HepG2 (cell line): ENCODE data around the gene CDT1. TPM values are rescaled to one million over a fixed set of nuclear protein-coding genes. Genes with fewer than 3 reads are reported as not detected.
A peak's percentile ranks its signal among the peaks of the same experiment; 100 is the strongest.

Experiments used
- ARNT ChIP-seq: fragments of 450-650 bp; IDR thresholded peaks from 2 replicates; pipeline ENCODE4 v1.6.1; 2017
- ATF5 ChIP-seq: sonication (generic); formaldehyde crosslinking; IDR thresholded peaks from 2 replicates; pipeline ENCODE4 v1.4.0; 2020; ENCODE audit warnings: mild to moderate bottlenecking, low read depth, missing genetic modification reagents
- CHD2 ChIP-seq: IDR thresholded peaks from 2 replicates; pipeline ENCODE4 v1.6.1; 2011; ENCODE audit warnings: low read depth, low read length, improper control_type of control experiment
- GABPA ChIP-seq, 2 experiments: IDR thresholded peaks; 2 replicates each; pipeline ENCODE4 v1.6.1; 2011 to 2016; ENCODE audit warnings: low read depth in 2 of 2, low read length in 1 of 2, missing biosample characterization in 1 of 2, missing genetic modification characterization in 1 of 2
- GRHL1 ChIP-seq: sonication (generic); formaldehyde crosslinking; conservative IDR thresholded peaks from 2 replicates; pipeline ENCODE4 v1.8.0; 2022; ENCODE audit warnings: missing genetic modification reagents
- KLF6 ChIP-seq: IDR thresholded peaks from 2 replicates; pipeline ENCODE4 v1.8.0; 2016; ENCODE audit warnings: missing biosample characterization, missing genetic modification reagents
- MIER3 ChIP-seq: IDR thresholded peaks from 2 replicates; pipeline ENCODE4 v1.6.1; 2016; ENCODE audit warnings: missing compliant biosample characterization, borderline replicate concordance
- SMARCC2 ChIP-seq: fragments of 450-650 bp; IDR thresholded peaks from 2 replicates; pipeline ENCODE4 v1.6.1; 2017; ENCODE audit warnings: antibody characterized with exemption, mild to moderate bottlenecking
- ZBTB26 ChIP-seq: IDR thresholded peaks from 2 replicates; pipeline ENCODE4 v1.6.1; 2016; ENCODE audit warnings: missing compliant biosample characterization, missing genetic modification reagents, borderline replicate concordance
- ZBTB4 ChIP-seq: sonication (generic); formaldehyde crosslinking; IDR thresholded peaks from 2 replicates; pipeline ENCODE4 v1.4.0; 2020; ENCODE audit warnings: missing genetic modification reagents, mild to moderate bottlenecking, borderline replicate concordance
- ZNF10 ChIP-seq: sonication (generic); formaldehyde crosslinking; IDR thresholded peaks from 2 replicates; pipeline ENCODE4 v1.4.0; 2020; ENCODE audit warnings: mild to moderate bottlenecking, low read depth, missing genetic modification reagents, borderline replicate concordance
- ZNF609 ChIP-seq: sonication (generic); formaldehyde crosslinking; IDR thresholded peaks from 2 replicates; pipeline ENCODE4 v1.4.0; 2020; ENCODE audit warnings: mild to moderate bottlenecking, missing genetic modification reagents, borderline replicate concordance
- ZNF746 ChIP-seq: sonication (generic); formaldehyde crosslinking; IDR thresholded peaks from 2 replicates; pipeline ENCODE4 v1.8.0; 2022; ENCODE audit warnings: mild to moderate bottlenecking, missing genetic modification reagents
- polyA plus RNA-seq, 8 experiments: library from polyadenylated mRNA; depleted of rRNA in 3 of 8; stranded (reverse) in 7 of 8; unstranded in 1 of 8; fragments of >200 nt; fragmentation: Illumina TruSeq in 4 of 8; extraction: Trizol in 4 of 8; gene quantifications; 2 replicates each; pipeline versions ENCODE4 v1.2.1 to v1.2.3, GENCODE V29; 2011 to 2016; ENCODE audit warnings: low read depth in 4 of 8, missing spikeins in 1 of 8, mixed read lengths in 1 of 8; ENCODE audit not compliant: insufficient read depth in 1 of 8
- total RNA-seq, 5 experiments: library from RNA; depleted of rRNA; stranded (reverse); fragments of >200 nt; fragmentation: Illumina TruSeq; extraction: Trizol; gene quantifications; 2 replicates each; pipeline ENCODE4 v1.2.3, GENCODE V29; 2016; ENCODE audit warnings: low read depth in 1 of 5

The CDT1 gene
- total and polyA plus RNA-seq, 2 of the 13 experiments (the other 11 are each of a cell fraction or from before 2014, with no cell fraction given): 23.1 to 23.8 TPM

- peak; percentile 64; the same call in 1 of the 2 replicates for TF ChIP-seq ZBTB4 (CRISPR knock-in tag)
- no peak for TF ChIP-seq CHD2
- TF ChIP-seq ATF5 (CRISPR knock-in tag): no peak
- peak; percentile 28; the same call in 1 of the 2 replicates for TF ChIP-seq ZNF746 (CRISPR knock-in tag)
- no peak for TF ChIP-seq ZNF609 (CRISPR knock-in tag)
- TF ChIP-seq SMARCC2: no peak
- TF ChIP-seq ZBTB26 (CRISPR knock-in tag): peak; percentile 92; the same call in 1 of the 2 replicates
- TF ChIP-seq ZNF10 (CRISPR knock-in tag): no peak
- peak; percentile 56; the same call in 1 of the 2 replicates for TF ChIP-seq MIER3 (CRISPR knock-in tag)
- TF ChIP-seq GABPA (IDR thresholded peaks at IDR 0.05; ENCODE audit: low read depth, low read length): no peak
- 0 out of 2 replicates have a peak, but pooled peaks have one; percentile 24 for TF ChIP-seq GABPA (CRISPR knock-in tag; IDR thresholded peaks at IDR 0.05; ENCODE audit: low read depth)
- TF ChIP-seq GRHL1 (CRISPR knock-in tag): no peak
- TF ChIP-seq KLF6 (CRISPR knock-in tag): peak; percentile 77
- TF ChIP-seq ARNT: no peak
Observed at GRCh38 chr16:88759245-88759975, 44.2 kb upstream of the CDT1 start (continued).
